Transverse colon (tissue), 3 donors: ENCODE results near the gene INSL3.

ENCODE experiments used
- POLR2A ChIP-seq: fragments of 450-650 bp; IDR thresholded peaks from one replicate; pipeline ENCODE4 v1.6.1; 2016; ENCODE audit warnings: antibody characterized with exemption, mild to moderate bottlenecking, moderate library complexity
- TF ChIP-seq, protein P1 (sequence below), 5 experiments: fragments of 200-600 bp in 3 of 5; fragments of 450-650 bp in 2 of 5; sonication (generic) in 3 of 5; IDR thresholded peaks; 1 replicate in 2 of 5; 2 replicates in 3 of 5; pipeline ENCODE4 v1.5.1; 2016 to 2017; ENCODE audit warnings: antibody characterized with exemption in 5 of 5, inconsistent platforms in 3 of 5, mild to moderate bottlenecking in 2 of 5, moderate library complexity in 1 of 5

DNA sequence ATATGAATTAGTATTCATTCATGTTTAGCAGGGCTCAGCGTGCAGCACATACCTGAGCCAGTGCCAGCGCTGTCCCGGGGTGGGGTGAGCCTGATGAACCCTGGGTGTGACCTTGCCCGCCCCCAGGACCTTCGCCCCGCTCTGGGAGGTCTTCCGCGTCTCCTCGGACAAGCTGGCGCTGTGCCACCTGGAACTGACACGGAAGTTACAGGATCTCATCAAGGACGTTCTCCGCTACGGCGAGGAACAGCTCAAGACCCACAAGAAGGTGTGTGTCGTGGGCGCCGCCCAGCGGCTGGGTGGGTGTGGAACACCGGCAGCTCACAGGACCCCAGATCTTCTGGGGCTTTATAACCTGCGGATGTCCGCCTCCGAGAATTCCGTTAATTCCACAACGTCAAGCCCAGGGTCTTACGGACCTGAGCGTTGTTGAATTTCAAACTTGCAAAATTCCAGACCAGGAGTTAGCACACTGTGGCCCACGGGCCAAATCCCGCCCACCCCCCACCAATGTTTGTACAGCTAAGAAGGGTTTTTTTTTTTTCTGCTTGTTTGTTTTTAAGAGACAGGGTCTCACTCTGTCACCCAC lies 54.7 kb downstream of the INSL3 start:
- TF ChIP-seq, protein P1, sequence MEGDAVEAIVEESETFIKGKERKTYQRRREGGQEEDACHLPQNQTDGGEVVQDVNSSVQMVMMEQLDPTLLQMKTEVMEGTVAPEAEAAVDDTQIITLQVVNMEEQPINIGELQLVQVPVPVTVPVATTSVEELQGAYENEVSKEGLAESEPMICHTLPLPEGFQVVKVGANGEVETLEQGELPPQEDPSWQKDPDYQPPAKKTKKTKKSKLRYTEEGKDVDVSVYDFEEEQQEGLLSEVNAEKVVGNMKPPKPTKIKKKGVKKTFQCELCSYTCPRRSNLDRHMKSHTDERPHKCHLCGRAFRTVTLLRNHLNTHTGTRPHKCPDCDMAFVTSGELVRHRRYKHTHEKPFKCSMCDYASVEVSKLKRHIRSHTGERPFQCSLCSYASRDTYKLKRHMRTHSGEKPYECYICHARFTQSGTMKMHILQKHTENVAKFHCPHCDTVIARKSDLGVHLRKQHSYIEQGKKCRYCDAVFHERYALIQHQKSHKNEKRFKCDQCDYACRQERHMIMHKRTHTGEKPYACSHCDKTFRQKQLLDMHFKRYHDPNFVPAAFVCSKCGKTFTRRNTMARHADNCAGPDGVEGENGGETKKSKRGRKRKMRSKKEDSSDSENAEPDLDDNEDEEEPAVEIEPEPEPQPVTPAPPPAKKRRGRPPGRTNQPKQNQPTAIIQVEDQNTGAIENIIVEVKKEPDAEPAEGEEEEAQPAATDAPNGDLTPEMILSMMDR (IDR thresholded peaks at IDR 0.05), result peak; percentile 75 to 91 (median 79)
- no peak for TF ChIP-seq POLR2A
